Pulmonary artery endothelial cell (primary cell): ENCODE results near the gene VGF. TPM values are rescaled to one million over a fixed set of nuclear protein-coding genes. Genes with fewer than 3 reads are reported as not detected.
A peak's percentile ranks its signal among the peaks of the same experiment; 100 is the strongest.

Source experiments
- DNase-seq: peaks from one replicate; pipeline ENCODE4 v3.0.0-alpha.2; 2011; ENCODE audit warnings: low read depth, low spot score
- total RNA-seq: library from RNA; depleted of rRNA; stranded (reverse); fragments of >200 nt; gene quantifications from 2 replicates; pipeline ENCODE4 v1.2.3, GENCODE V29; 2014

Gene VGF
- total RNA-seq, 1 donor from 2014 or later = 0.07 TPM

DNA sequence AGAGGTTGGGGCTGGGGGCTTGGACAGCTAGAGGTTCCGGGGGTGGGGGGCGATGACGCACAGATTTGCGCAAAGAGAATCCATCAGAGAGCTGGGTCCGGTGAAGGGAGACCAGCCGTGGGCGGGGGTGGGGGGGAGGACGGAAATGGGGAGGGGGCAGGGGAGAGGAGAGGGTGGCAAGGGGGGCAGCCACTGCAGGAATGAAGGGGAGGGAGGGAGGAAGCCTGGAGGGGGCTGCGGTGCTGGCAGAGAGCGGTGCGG lies 1.2 kb upstream of the VGF start:
- DNase-seq = no peak

DNA sequence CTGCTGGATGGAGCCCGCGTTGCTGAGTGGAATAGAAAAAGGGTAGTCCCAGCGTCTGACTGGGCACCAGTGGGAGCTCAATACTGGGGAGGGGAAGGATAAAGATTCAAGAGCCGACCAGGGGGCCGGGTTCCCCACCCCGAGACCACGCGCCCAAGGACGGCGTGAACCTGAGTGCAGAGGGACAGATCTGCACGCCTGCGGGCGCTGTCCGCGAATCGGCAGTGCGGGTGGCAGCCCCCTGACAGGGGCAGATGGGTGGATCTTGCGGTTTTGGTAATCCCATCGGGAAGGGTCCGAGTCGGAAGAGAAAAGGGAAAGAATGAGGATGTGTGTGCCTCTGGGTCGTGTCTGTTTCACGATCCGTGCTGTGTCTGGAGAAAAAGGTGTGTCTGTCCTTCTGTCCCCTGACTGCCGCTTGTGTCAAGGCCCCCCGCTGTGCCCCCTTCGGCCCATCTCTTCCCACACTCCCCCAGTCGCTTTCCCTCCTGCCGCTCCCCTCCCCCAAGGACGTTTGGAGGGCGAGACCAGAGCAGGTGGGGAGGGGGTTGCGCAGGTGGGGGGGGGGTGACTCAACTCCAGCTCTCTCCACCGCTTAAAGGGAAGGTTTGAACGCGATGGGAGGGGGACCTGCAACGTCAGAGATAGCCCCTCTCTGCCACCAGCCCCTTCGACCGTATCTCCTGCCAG lies 734 bp upstream of the VGF start:
- no peak for DNase-seq

DNA sequence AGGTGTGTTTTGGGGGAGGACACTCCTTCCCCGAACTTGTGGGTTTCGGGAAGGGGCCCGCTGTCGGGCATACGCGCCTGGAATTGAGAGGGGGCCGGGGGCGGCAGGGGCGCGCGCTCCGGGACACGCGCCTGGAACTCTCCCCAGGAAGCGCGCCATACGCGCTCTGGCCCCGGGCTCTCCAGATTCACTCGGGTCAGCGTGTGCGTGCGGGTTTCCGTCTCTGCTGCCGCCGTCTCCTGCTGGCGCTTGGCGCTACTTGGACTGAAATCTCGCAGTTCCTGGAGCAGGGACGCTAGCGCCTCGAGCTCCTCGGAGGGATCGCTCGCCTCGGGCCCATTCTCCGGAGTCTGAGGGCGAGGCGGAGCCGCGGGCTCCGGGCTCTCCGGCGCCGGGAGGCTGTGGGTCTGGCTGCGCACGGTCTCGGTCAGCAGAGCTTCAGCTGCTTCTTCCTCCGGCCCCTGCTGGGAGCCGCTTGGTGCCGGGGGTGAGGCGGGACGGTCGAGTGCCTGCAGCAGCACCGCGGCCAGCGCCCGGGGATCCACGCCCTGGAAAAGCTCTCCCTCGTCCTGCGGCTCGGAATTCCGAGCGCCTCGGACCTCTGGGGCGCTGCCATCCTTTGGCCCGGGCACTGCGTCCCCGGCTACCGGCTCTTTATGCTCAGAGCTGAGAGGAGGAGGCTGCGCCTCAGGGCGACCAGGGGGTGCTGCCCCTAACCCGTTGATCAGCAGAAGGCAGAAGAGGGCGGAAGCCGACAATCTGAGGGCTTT lies 1.1 kb downstream of the VGF start:
- no peak for DNase-seq

DNA sequence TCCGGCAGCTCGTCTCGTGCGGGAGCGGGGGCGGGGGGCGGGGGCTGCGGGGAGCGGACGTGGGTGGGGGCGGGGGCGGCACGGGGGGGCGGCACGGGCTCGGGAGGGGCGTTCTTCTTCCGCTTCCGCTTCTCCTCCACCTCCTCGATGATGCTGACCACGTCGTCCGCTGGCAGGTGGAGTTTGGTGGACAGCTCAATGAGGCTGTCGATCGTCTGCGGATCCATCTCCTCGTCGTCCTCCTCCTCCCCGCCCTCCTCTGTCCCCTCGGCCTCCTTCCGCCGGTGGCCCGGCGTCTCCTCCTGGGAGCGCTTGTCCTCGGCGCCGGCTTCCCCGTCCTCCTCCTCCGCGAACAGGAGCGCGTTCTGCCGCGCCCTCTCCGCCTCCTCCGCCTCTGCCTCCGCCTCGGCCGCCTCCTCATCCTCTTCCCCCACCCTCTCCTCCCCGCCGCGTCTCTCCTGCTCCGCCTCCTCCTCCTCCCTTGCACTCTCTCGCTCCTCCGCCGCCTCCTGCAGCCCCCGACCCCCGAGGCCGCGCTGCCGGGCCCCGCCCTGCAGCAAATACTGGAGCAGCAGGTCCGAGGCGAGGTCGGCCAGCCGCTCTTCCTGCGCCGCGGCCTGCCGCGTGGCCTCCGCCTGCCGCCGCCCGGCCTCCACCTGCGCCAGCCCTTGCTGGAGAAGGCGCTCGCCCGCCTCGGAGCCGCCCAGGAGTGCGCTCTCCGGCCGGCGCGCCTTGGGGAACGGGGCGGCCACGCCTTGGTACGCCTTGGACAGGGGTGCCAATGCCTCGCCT lies 1.9 kb downstream of the VGF start:
- DNase-seq = no peak

DNA sequence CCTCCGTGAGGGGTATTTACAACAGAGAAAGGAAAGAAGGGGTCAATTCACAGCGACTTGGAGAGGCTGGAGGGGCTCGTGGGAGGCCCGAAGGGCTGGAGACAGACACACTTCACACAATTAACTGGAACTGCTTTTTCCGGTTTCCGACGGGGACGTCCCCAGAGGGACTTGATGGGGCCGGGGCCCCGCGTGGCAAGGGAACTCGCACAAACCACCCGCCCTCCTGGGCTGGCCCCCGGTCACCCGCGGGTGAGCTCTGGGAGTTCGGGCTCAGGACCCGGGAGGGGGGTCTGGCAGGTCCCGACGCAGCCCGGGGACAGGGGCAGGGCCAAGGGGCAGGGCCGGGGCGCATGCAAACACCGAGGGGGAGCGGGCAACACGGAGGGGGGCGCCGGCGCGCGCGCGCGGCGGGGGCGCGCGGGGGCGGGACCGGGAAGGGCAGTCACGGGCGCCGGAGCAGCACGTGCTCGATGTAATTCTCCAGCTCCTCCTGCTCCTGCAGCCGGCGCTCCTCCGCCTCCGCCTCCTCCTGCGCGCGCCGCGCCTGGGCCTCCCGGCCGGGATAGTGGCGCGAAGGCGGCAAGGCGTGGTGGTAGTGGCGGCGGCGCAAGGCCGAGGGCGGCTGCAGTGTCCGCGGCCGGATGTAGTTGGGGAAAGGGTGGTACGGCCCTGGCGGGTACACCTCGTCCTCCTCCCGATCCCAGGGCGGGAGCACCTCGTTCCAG lies 2.7 kb downstream of the VGF start:
- DNase-seq = no peak

DNA sequence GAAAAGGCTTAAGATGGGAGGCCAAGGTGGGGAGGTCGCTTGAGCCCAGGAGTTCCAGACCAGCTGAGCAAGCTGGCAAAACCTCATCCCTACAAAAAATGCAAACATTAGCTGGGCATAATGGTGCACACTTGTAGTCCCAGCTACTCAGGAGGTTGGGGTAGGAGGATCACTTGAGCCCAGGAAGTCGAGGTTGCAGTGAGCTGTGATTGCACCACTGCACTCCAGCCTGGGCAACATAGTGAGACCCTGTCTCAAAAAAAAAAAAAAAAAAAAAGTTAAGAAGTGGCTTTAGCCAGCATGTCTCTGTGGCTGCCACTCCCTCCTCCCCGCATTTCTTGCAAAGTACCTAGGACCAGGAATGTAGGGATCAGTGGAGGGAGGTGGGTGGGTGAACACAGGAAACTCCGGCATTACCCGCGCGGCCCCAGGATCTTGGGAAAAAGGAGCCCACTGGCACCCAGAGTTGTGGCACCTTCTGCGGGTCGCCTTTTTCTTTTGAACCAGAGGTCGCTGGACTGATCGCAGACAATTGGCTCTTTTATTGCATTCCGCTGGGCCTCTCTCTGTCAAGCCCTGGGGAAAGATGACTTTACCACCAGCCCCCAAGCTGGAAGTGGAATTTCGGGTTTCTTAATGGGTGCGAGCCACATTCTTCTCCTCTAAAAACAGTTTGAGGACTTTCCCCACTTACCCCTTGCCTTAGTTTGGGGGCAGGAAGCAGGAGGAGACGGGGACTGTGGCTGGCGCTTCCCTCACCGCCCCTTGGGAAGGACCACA lies 3.5 kb downstream of the VGF start:
- no peak for DNase-seq

DNA sequence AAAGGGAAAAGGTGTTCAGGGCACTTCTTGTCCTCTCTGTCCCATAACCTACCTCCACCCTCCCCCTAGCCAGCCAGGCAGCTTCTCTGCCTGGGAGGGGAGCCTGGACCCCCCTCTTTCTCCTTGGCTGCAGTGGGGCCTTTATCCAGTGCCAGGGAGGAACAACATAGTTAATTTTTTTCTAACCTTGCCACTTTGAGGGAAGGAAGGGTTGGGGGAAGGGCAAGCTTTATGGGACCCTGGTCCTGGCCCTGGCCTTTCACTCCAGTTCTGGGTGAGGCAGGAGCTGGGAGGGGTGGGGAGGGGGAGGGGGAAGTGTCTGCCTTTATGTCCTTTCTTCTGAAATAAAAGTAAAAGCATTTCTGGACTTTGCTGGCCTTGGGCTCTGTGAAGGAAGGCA lies 4.5 kb downstream of the VGF start:
- DNase-seq = no peak

DNA sequence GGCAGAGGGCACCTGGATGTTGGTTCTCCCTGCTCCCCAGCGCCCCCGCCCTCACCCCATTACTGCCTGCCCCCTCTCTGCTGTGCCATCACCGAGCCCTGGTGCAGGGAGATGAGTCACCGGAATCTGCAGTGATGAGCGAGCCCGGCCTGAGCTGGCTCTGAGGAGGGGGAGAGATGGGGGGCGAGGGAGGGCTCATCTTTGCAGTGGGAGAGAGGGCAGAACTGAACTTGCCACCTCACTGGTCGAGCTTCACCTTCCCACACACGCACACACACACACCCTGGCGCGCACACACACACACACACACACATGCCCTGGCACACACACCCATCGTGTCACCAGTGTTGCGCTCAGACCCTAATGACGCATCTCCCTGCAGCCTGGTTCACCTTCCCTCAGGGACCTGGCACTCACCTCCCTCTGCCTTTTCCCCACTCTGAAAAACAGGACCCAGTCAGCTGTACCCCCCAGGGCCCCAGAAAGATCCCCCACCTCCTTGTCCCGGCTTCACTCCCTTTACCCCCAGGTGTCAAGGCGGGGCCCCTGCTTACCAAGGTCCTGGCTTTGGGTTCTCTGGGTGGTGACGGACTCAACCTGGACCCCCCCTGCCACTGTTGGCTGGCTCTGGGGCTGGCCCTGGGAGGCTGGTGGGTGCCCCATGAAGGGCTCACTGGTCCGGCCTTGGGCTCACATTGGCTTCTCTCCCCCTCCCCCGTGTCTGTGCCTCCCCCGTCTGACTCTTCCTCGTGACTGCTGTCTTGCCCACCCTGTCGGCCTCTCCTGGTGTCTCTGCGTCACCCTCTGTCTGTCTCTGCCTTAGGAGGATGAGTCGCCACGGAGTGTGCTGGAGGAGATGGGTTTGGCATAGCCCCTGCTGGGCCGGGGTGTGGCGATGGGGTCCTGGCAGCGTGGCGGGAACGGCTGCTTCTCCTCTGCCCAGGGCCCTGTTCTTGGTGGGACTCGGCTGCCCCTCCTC lies 5.4 kb downstream of the VGF start:
- no peak for DNase-seq

DNA sequence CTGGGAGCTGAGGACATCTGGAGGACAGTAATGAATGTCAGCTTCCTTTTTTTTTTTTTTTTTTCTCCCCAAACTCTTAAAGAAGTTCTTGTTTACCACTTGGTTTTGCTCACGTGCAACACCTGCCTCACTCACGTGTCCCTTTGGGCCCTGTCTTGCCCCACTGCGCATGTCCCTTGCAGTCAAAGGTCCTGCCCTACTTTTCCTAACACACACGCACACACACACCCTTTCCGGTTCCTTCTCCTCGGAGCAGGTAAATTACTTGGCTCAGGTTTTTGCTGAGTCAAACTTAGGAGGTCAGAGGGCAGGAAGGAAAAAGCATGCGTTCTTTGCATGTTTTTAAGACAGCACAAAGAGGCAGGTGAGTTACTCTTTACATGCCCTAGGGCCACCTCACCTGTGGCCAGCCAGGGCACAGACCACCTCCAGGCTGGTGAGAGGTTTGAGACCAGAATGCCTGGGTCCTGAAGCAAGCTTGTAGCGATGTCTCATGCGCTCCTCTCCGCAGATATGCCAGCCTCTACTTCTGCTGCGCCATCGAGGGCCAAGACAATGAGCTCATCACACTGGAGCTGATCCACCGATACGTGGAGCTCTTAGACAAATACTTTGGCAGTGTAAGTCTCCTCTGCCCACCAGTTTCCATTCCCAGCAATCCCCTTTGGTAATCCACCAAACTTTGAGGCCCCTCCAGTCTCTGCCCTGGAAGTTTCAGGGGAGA lies 8.3 kb downstream of the VGF start:
- DNase-seq = no peak

DNA sequence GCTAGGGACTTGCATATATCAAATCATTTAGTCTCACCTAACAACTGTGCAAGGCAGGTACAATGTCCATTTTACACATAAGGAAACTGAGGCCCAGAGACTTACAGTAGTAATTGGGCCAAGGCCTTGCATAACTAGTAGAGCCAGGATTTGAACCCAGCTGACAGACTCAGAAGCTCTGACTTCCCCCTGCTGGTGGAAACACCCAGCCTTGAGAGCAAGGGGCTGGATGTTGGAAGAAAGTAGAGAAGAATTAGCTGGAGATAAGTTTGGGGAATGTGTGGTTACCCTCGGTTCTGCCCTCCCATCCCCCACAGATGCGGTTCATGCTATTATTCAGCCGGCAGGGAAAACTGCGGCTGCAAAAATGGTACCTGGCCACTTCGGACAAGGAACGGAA lies 9.1 kb downstream of the VGF start:
- DNase-seq = no peak

DNA sequence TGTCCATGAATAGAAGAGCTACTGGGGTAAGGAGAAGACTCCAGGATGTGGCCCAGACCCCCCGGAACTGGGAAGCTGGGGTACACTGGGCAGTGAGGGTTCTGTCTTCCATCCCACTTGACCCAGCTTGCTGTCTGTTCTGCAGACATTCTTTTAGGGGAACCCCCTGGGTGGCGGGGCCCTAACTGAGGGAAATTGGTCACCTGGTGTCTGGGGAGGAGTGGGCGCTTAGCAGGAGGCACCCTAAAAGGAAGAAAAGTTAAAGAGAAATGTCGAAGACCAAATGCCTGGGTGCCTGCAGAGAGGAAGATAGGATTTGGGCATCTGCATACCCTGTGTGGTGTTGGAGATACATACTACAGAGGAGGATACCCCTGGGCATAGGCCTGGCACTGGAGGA lies 10.1 kb downstream of the VGF start:
- no peak for DNase-seq

DNA sequence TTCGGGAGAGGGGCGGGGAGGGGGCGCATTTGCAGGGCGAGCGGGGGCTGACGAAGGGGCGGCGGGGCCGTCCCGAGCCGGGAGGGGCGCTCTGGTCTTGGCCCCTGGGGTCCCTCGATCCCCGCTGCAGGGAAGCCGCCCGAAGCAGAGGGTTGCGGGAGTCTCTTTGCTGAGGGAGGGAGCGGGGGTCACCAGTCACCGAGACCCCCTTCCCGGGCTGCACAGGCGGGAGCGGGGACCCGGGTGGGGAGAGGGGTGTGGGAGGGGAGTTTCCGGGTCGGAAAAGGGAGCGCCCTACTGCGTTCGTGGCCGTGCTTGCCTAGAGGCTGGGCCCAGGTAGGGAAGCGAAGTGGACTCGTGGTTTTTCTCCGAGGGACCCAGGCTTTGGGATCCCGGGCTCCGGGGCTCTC lies 10.7 kb downstream of the VGF start:
- DNase-seq = no peak

DNA sequence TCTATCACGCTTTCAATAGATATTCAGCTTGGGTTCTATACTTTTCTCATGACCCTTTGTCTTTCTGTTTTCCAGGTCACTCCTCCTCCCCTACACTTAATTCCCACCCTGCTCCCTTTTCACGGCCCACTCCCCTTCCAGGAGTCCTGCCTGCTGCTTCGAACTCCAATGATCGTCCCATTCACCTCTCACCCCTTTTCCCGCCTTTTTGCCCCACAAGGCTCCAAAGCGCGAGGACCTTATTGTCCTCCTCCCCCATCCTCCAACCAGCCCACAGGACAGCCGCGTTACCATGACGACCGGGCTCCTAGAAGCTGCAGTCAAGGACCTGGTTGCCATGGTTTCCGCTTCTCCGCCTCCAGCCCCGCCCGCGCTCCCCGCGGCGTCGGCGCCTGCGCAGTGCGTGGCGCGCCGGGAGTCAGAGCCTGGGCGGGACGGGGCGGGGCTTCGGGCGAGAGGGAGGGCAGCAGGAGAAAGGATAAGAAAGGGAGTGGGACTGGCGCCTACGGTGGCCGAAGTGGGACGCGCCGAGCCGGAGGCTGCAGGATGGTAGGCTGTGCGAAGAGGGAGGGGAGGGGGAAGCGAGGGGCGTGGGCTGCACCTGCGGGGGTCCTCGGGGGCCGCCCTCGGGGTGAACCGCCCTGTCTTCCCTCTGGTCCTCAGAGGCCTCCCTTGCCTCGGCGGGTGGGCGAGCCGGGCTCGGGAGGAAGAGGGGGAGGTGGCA lies 11.2 kb downstream of the VGF start, which contains the start of gene AP1S1:
TSS of gene AP1S1 (plus strand) at position 508 of the 724 bp plus-strand sequence. CDS start at position 547, 39 bp downstream.
- peak; percentile 85 for DNase-seq

DNA sequence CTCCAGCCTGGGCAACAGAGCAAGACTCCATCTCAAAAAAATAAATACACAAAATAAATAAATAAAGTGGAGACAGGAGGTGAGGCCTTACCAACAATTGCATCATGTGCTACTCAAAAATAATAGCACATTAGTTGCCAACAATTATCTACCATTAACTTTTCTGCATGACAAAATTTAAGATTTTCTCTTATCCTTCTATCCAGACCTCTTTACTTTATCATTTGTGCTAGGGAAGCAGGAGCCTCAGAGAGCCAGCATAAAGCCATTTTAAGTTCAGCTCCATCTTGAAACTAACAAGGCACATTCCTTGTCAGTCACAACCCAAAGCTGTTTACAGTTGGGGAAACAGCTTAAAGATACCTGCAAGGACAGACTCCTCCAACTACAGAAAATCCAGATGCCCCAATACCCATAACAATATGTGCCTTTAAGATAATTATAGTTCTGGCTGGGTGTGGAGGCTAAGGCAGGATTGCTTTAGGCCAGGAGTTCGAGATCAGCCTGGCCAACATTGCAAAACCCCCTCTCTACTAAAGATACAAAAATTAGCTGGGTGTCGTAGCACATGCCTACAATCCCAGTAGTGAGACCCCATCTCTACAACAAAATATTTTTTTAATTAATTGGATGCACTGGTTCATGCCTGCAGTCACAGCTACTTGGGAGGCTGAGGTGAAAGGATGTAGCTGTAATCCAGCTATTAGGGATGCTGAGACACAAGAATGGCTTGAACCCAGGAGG lies 13.3 kb downstream of the VGF start:
- no peak for DNase-seq

DNA sequence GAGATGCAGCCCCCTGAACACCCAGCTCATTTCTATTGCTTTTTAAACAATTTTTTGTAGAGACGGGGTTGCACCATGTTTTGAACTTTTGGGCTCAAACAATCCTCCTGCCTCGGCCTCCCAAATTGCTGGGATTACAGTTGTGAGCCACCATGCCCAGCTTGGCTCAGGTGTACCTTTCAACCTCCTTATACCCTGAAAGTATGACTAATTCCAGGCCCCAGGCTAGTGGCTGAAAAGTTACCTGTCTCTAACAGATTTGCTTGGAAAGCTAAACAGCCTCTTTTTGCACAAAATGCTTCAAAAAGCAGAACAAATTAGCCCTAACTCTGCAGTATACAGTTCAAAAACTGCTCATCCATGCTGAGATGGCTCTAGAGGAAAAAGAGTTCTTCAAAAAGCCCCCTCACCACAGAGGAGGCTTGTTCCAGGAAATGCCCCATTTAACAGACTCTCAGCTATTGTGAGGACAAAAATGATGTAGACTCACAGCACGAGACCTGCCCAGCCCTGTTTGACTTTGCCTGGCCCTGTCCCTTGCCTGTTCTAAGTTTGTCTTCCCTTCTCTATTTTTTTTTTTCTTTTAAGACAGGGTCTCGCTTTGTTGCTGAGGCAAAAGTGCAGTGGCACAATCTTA lies 24.5 kb downstream of the VGF start:
- DNase-seq = no peak

DNA sequence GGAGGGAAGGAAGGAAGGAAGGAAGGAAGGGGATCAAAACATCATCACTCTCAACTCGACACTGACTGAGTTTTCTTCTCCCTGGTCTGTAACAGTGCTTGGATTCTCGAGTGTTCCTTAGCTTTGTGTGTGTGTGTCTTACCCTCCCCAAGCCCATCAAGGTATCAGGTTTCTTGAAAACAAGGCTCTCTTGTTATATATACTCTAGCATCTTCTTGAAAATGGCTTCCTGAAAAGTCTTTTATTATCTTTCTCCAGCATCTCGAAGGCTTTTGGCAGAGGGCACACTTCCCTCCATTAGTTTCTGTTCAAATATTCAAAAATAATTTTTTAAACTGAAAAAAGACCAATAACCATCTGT lies 25.1 kb downstream of the VGF start:
- no peak for DNase-seq

DNA sequence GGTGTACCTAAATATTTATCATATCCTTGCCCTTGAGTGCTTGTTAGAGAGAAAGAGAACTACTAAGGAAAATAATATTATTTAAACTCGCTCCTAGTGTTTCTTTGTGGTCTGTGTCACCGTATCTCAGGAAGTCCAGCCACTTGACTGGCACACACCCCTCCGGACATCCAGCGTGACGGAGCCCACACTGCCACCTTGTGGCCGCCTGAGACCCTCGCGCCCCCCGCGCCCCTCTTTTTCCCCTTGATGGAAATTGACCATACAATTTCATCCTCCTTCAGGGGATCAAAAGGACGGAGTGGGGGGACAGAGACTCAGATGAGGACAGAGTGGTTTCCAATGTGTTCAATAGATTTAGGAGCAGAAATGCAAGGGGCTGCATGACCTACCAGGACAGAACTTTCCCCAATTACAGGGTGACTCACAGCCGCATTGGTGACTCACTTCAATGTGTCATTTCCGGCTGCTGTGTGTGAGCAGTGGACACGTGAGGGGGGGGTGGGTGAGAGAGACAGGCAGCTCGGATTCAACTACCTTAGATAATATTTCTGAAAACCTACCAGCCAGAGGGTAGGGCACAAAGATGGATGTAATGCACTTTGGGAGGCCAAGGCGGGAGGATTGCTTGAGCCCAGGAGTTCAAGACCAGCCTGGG lies 27.0 kb downstream of the VGF start:
- peak; percentile 86 for DNase-seq
